ENCODE measurements around the gene SBNO1.

SBNO1 gene

GRCh38 chr12:123242116-123242904, 122.3 kb downstream of the SBNO1 start:
- no peaks in the 10 kb centered on the region for H3K9me3 Mint-ChIP-seq
- no peak overlapping the region for H3K4me3 Mint-ChIP-seq
- no peak for DNase-seq (ENCODE audit: low spot score in 2 of 2)
- H3K4me1 Mint-ChIP-seq = peaks cover 49% of the 10 kb centered on the region
- peak overlapping the region; percentile 53 for H3K27ac Mint-ChIP-seq (ENCODE audit: low read depth)
- no peak for ATAC-seq (replicated peaks; ENCODE audit: extremely low read depth, poor library complexity, severe bottlenecking)
- H3K27me3 Mint-ChIP-seq = no peaks in the 10 kb centered on the region
- H3K36me3 Mint-ChIP-seq (ENCODE audit: insufficient read depth) = peaks cover 26% of the 10 kb centered on the region
